ENCODE results near the gene DIP2A.

DIP2A gene

GRCh38 chr21:46600305-46600704 is 141.6 kb downstream of the DIP2A start:
- no peak for DNase-seq

GRCh38 chr21:46600978-46601377 is 142.3 kb downstream of the DIP2A start:
- no peak for DNase-seq

GRCh38 chr21:46603228-46603627 is 144.5 kb downstream of the DIP2A start:
- DNase-seq = no peak

- no peak for DNase-seq
These were observed 145.8 kb downstream of the DIP2A start for GRCh38 chr21:46604329-46604974.

DNA sequence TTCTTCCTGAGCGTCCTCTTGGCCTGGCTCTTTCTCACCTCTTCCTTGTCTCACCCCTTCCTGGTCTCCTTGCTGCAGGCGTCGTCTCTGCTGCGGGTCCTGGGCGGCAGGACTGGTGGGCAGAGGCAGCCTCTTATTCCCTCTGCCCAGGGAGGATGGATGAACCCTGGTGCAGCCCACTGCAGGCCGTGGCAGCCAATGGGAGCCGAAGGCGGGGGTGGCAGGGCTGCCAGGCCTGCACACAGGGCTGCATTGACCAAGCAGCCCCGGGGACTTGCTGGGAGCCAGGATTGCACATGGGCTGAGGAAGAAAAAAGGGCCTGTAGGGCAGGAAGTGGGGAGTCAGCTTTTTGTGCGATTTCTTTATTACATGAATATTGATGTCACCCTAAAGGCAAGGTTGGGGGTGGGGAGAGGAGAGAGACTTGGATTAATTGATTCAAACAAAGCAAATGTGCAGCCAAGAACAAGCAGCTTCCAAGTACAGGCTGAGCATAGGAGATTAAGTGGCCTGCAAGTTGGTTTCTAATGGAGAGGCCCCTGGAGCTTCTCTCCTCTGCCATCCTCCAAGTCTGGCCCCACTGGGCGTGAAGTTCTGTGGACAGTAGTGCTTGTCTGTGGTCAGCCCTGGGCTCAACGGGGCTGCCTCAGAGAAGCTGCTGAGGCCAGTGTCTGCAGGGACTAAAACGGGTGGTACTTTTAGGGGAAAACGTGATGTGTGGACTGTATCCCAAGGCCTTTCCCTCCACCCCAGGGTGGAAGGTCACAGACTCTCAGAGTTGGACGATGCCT is 146.5 kb downstream of the DIP2A start, which contains the start of gene S100B:
Gene S100B, minus strand, starts transcription at position 108 of the 792 bp plus-strand sequence. CDS start 2,667 bp downstream, outside the sequence.
- no peak for DNase-seq

DNA sequence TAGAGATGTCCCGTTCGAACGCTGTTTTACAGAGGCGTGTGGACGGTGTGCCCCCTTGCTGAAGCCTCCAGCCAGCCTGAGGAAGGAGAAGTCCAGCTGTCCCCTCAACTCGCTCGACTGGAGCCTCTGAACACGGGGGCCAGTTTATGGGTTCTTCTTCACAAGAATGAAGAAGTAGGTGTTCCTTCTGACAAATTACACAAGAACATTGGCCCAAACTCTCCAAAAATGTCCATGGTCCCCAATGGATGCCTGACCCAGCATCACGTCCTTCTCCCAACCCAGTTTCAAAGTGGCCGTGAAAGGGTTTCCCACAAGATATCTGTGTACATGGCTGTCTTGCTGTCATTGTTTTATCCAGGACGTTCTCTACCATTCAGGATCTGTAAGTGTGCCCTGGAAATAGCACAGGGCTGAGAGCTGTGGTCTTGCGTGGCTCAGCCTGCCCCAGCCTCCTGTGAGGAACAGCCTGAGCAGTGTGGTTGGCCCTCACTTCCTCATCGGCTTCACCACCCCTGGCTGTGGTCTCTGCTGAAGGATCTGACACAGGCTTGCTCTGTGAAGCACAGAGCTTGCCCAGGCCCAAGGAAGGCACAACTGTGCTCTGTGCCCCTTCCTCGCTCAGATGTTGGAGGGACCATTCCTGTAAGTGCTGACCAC is 147.2 kb downstream of the DIP2A start:
- peak; percentile 25 to 39 for DNase-seq

DNA sequence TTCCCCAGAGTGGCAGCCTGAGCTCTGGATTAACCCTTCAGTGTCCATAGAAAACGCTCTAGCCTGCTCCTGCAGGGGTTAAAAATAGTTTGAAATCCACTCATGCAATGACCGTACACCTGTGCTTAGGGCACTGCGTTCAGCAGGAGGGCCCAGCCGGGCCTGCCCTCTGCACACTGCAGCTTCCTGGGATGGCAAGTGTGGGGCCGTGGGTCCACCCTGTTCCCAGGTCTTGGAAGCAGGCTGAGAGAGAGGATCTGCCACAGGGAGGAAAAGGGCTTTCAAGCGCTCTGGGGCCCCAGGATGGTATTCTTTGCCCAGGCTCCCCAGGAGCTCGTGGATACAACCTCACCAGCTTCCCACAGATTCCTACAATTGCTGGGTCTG is 147.7 kb downstream of the DIP2A start:
- DNase-seq = no peak

DNA sequence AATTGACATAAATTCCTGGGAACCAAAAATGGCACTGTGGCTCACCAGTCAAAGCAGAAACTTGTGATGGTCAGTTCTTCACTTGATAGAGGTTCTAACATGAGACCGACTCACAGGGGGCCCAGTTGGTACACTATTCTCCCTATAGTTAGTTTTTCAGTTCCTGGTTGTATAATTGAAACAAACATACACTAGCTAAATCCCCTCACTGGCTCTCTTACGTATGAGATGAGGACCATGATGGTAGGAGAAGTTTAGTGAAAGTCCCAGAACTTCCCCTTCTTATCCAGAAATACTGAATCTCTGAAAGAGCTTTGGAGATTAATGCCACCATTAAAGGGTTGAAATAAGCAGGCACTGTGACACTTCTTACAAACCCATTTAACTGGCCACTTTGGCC is 148.9 kb downstream of the DIP2A start:
- DNase-seq = no peak

GRCh38 chr21:46608672-46609111 is 150.0 kb downstream of the DIP2A start:
- no peak for DNase-seq

DNA sequence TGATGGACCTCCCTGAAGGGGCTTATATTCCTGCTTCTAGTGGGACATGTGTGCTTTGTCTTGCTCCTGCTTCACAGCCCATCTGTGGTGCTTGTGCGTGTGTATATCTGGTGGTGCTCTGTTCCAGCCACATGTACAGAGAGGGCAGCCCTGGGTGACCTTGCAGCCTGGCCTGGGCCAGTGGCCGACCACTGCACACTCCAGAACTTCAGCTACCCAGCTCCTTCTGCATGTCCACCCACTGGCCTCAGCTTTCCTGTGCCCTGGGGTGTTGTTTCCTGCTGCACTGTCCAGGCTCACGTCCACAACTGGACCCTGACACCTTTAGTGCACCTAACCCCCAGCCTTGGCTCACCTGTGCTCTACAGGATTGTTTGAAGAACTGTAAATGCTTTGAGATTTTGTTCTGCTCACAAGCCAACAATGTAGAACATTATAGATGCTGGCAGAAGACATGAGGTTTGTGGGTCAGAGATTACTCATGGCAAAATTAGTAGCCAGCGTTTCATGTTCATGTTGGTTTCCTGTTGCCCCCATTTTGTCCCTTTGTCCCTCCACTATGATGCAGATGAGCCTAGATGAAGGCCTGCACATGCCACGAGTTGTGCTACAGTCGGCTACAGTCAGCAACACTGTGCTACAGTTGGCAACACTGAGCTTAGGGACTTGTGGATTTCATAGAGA is 151.5 kb downstream of the DIP2A start:
- no peak for DNase-seq

DNA sequence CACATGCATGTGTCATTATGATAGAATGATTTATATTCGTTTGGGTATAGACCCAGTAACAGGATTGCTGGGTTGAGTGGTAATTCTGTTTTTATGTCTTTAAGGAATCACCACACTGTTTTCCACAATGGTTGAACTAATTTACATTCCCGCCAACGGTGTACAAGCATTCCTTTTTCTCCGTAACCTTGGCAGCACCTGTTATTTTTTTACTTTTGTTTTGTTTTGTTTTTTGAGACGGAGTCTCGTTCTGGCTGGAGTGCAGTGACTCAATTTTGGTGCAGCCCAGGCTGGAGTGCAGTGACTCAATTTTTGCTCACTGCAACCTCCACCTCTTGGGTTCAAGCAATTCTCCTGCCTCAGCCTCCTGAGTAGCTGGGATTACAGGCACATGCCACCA is 154.7 kb downstream of the DIP2A start:
- no peak for DNase-seq

GRCh38 chr21:46616050-46616449 is 157.4 kb downstream of the DIP2A start:
- DNase-seq = no peak

GRCh38 chr21:46616656-46617055 is 158.0 kb downstream of the DIP2A start:
- DNase-seq = no peak

GRCh38 chr21:46617267-46618051 is 158.8 kb downstream of the DIP2A start:
- DNase-seq = no peak

- no peak for DNase-seq
These were observed 160.2 kb downstream of the DIP2A start for GRCh38 chr21:46618738-46619379.
